Breast epithelium (tissue), 4 donors: ENCODE results near the gene OXCT2. TPM values are rescaled to one million over a fixed set of nuclear protein-coding genes. Genes with fewer than 3 reads are reported as not detected.
"Not testable (repeated sequence)": the region's sequence is repeated elsewhere in the genome, so short reads cannot be mapped to it uniquely, and the experiment has no call there.

Experiments
- DNase-seq, 2 donors: peaks; one replicate each; pipeline ENCODE4 v3.0.0-alpha.2; 2019; ENCODE audit warnings: low spot score in 2 of 2
- H3K27ac ChIP-seq, 2 donors: fragments of 200-600 bp; sonication (generic) in 1 of 2; one replicate each; pipeline ENCODE4 v1.5.1; 2016 to 2019; ENCODE audit warnings: mild to moderate bottlenecking in 1 of 2
- H3K27me3 ChIP-seq, 2 donors: fragments of 200-600 bp; sonication (generic) in 1 of 2; one replicate each; pipeline versions ENCODE4 v1.5.1 to v1.6.0; 2017 to 2019; ENCODE audit warnings: control low read depth in 1 of 2, mild to moderate bottlenecking in 1 of 2
- H3K36me3 ChIP-seq: fragments of 200-600 bp; one replicate; pipeline ENCODE4 v1.5.1; 2019
- H3K4me1 ChIP-seq, 2 donors: fragments of 200-600 bp; sonication (generic); one replicate each; pipeline ENCODE4 v1.5.1; 2016 to 2019; ENCODE audit warnings: control low read depth in 1 of 2
- H3K4me3 ChIP-seq, 3 donors: fragments of 200-600 bp; sonication (generic); 1 replicate in 2 of 3; 2 replicates in 1 of 3; pipeline ENCODE4 v1.5.1; 2016 to 2019; ENCODE audit warnings: mild to moderate bottlenecking in 3 of 3, moderate library complexity in 2 of 3
- H3K9me3 ChIP-seq, 2 donors: fragments of 200-600 bp; sonication (generic) in 1 of 2; one replicate each; pipeline ENCODE4 v1.5.1; 2016 to 2019; ENCODE audit warnings: control low read depth in 1 of 2
- CTCF ChIP-seq, 3 donors: fragments of 450-650 bp; IDR thresholded peaks; one replicate each; pipeline ENCODE4 v1.5.1; 2016 to 2017; ENCODE audit warnings: antibody characterized with exemption in 3 of 3, mild to moderate bottlenecking in 3 of 3, moderate library complexity in 3 of 3
- POLR2A ChIP-seq: fragments of 450-650 bp; IDR thresholded peaks from one replicate; pipeline ENCODE4 v1.6.1; 2016; ENCODE audit warnings: antibody characterized with exemption, mild to moderate bottlenecking, moderate library complexity
- POLR2AphosphoS5 ChIP-seq, 3 donors: sonication (generic); formaldehyde crosslinking; IDR thresholded peaks; one replicate each; pipeline ENCODE4 v1.6.1; 2017; ENCODE audit warnings: antibody characterized with exemption in 3 of 3
- intact Hi-C: fragments of 100-400 bp; cut with DNase I; formaldehyde crosslinking; loops from one replicate; pipeline ENCODE4 v1.15.1; 2023; ENCODE audit warnings: low total_unique reads
- total RNA-seq, 3 donors: library from RNA; depleted of rRNA; stranded (reverse); fragments of >200 nt; gene quantifications; one replicate each; pipeline ENCODE4 v1.1.0, GENCODE V29; 2016

Gene OXCT2
- total RNA-seq, 3 donors from 2014 or later: 0.32 to 0.66 TPM; not detected in 1

GRCh38 chr1:39782103-39782502, 11.0 kb upstream of the OXCT2 start:
- H3K27ac ChIP-seq: no peak overlapping the region
- no peaks in the 10 kb centered on the region for H3K4me1 ChIP-seq
- TF ChIP-seq POLR2AphosphoS5 (IDR thresholded peaks at IDR 0.05): no peak
- TF ChIP-seq POLR2A: no peak
- TF ChIP-seq CTCF (IDR thresholded peaks at IDR 0.05): no peak
- no peaks in the 10 kb centered on the region for H3K9me3 ChIP-seq
- no peaks in the 10 kb centered on the region for H3K27me3 ChIP-seq
- intact Hi-C loops: no loop called here
- H3K36me3 ChIP-seq: no peaks in the 10 kb centered on the region
- no peak overlapping the region for H3K4me3 ChIP-seq
- DNase-seq: no peak

- intact Hi-C loops: no loop called here
- DNase-seq: no peak
- H3K27me3 ChIP-seq: no peaks in the 10 kb centered on the region
These were observed 10.2 kb upstream of the OXCT2 start for GRCh38 chr1:39781349-39781715.

GRCh38 chr1:39779821-39780220, 8.7 kb upstream of the OXCT2 start:
- no peaks in the 10 kb centered on the region for H3K9me3 ChIP-seq
- no peak overlapping the region for H3K27ac ChIP-seq
- H3K4me3 ChIP-seq: no peak overlapping the region
- DNase-seq: no peak
- intact Hi-C loops: no loop called here
- no peaks in the 10 kb centered on the region for H3K27me3 ChIP-seq
- TF ChIP-seq POLR2AphosphoS5 (IDR thresholded peaks at IDR 0.05) (no peak), CTCF (IDR thresholded peaks at IDR 0.05) (no peak), POLR2A (no peak)
- H3K36me3 ChIP-seq: no peaks in the 10 kb centered on the region
- no peaks in the 10 kb centered on the region for H3K4me1 ChIP-seq

More at GRCh38 chr1:39781349-39781715, 10.2 kb upstream of the OXCT2 start:
- Histone ChIP-seq H3K4me3 (no peak overlapping the region), H3K36me3 (no peaks in the 10 kb centered on the region), H3K4me1 (no peaks in the 10 kb centered on the region), H3K9me3 (no peaks in the 10 kb centered on the region), H3K27ac (no peak overlapping the region)
- no peak for TF ChIP-seq POLR2AphosphoS5 (IDR thresholded peaks at IDR 0.05)
- no peak for TF ChIP-seq CTCF (IDR thresholded peaks at IDR 0.05)
- TF ChIP-seq POLR2A: no peak

GRCh38 chr1:39779137-39779536, 8.0 kb upstream of the OXCT2 start:
- intact Hi-C loops: no loop called here
- Histone ChIP-seq H3K27me3 (no peaks in the 10 kb centered on the region), H3K27ac (no peak overlapping the region), H3K36me3 (no peaks in the 10 kb centered on the region), H3K9me3 (no peaks in the 10 kb centered on the region), H3K4me1 (no peaks in the 10 kb centered on the region), H3K4me3 (no peak overlapping the region)
- no peak for DNase-seq
- TF ChIP-seq POLR2A (no peak), CTCF (IDR thresholded peaks at IDR 0.05) (no peak), POLR2AphosphoS5 (IDR thresholded peaks at IDR 0.05) (no peak)

GRCh38 chr1:39778463-39779099, 7.4 kb upstream of the OXCT2 start:
- H3K27me3 ChIP-seq, H3K4me1 ChIP-seq, DNase-seq, H3K4me3 ChIP-seq, intact Hi-C loops, H3K9me3 ChIP-seq, H3K27ac ChIP-seq, H3K36me3 ChIP-seq: not testable (repeated sequence)

GRCh38 chr1:39777896-39778295, 6.7 kb upstream of the OXCT2 start:
- H3K9me3 ChIP-seq, intact Hi-C loops, H3K36me3 ChIP-seq, H3K4me3 ChIP-seq, H3K4me1 ChIP-seq, H3K27ac ChIP-seq, H3K27me3 ChIP-seq, DNase-seq: not testable (repeated sequence)
